NB4 (cell line): Measurements from ENCODE around the gene ACTR8.

Source experiments
- DNase-seq: peaks from one replicate; pipeline ENCODE4 v3.0.0; 2010; ENCODE audit warnings: low read depth
- H3K4me3 ChIP-seq: one replicate; pipeline ENCODE4 v1.5.1; 2011; ENCODE audit warnings: mild to moderate bottlenecking, low read depth, low read length, moderate library complexity
- MYC ChIP-seq: IDR thresholded peaks from 2 replicates; pipeline ENCODE4 v1.6.1; 2011; ENCODE audit warnings: low read depth, low read length
- POLR2A ChIP-seq: IDR thresholded peaks from 2 replicates; pipeline ENCODE4 v1.6.1; 2011; ENCODE audit warnings: mild to moderate bottlenecking; ENCODE audit not compliant: insufficient read length; ENCODE audit errors: extremely low read depth
- TF ChIP-seq, protein P1 (sequence below): IDR thresholded peaks from one replicate; pipeline ENCODE4 v1.5.1; 2012; ENCODE audit warnings: low read depth, low read length
- TF ChIP-seq, protein P2 (sequence below): IDR thresholded peaks from 2 replicates; pipeline ENCODE4 v1.6.1; 2011; ENCODE audit warnings: low read depth, low read length

ACTR8 gene

DNA sequence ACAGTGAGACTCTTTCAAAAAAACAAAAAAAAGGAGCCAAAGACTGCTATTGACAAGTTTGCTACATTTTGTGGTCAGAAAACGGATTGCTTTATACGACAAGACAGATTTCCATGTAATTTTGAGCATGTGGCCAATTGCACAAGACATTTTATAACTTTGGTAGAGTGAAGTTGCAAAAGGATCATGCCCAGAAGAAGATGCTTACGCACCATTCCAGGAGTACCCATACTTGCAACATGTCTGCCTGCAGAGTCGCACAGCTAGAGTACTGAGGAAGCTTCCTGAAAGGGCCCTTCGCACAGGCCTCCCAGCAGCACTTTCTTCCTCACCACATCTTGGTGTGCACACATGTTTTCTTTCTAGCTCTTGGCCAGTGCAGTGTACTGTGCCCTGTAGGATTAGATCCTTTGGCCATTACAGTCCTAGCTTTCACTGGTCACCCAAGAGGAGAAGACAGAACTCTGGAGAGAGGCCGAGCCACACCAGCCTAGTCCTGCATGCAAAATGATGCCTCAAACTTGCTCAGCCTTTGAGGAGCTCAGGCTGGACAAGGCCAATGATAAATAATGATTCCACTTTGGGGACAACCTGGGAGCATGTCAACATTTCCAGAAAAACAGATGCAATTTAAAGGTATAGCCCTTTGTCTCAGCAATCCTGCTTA lies 47.4 kb downstream of the ACTR8 start:
- H3K4me3 ChIP-seq = no peak overlapping the region
- TF ChIP-seq MYC = no peak
- TF ChIP-seq, protein P1, sequence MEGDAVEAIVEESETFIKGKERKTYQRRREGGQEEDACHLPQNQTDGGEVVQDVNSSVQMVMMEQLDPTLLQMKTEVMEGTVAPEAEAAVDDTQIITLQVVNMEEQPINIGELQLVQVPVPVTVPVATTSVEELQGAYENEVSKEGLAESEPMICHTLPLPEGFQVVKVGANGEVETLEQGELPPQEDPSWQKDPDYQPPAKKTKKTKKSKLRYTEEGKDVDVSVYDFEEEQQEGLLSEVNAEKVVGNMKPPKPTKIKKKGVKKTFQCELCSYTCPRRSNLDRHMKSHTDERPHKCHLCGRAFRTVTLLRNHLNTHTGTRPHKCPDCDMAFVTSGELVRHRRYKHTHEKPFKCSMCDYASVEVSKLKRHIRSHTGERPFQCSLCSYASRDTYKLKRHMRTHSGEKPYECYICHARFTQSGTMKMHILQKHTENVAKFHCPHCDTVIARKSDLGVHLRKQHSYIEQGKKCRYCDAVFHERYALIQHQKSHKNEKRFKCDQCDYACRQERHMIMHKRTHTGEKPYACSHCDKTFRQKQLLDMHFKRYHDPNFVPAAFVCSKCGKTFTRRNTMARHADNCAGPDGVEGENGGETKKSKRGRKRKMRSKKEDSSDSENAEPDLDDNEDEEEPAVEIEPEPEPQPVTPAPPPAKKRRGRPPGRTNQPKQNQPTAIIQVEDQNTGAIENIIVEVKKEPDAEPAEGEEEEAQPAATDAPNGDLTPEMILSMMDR = no peak
- TF ChIP-seq POLR2A = no peak
- TF ChIP-seq, protein P2, sequence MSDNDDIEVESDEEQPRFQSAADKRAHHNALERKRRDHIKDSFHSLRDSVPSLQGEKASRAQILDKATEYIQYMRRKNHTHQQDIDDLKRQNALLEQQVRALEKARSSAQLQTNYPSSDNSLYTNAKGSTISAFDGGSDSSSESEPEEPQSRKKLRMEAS = no peak
- peak; percentile 53 for DNase-seq

DNA sequence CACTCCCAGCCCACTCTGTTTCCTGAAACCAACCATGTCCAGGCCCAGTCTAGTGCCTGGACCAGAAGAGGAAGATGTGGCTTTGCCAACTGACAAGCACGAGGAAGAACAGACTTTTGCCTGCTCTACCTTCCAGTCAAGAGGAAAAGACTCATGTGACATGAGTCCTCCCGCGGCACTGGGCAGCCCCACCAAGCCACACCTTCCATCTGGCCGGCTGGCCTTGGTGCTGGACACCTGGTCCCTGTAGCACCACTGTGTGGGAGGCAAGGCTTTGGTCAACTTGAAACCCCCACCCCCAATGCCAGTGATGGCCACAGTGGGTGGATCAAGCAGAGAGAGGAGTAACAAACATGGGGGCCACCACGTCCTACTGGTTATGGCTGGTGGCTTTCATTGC lies 48.3 kb downstream of the ACTR8 start:
- no peak for TF ChIP-seq MYC
- TF ChIP-seq, protein P2 = no peak
- TF ChIP-seq, protein P1 = no peak
- TF ChIP-seq POLR2A = no peak
- DNase-seq = no peak
- no peak overlapping the region for H3K4me3 ChIP-seq

DNA sequence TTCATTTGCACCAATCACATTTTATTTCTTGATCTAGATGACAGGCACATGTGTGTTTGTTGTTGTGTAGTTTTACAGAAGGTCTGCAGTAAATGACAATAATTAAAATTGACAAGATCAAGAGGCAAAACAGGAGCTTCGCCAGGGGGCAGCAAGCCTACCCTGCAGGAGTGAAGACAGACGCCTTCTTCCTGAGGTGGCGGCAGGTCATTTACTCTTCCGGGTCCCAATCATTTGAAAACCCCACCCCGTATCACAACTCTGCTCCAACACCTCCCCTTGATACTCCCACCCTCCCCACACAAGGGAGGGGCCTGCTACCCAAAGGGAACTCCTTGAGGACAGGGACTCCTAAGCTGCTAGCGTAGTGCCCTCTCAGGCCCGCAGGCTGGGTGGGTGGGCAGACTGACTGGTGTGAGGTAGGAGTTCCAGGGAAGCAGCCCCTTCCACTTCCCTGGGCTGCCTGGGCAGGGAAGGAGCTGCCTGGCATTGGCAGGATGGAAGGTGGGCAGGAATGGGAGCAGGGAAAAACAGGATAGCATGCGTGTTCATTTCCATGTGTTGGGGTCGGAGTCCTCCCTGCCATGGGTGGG lies 48.8 kb downstream of the ACTR8 start:
- DNase-seq = no peak
- no peak overlapping the region for H3K4me3 ChIP-seq
- TF ChIP-seq MYC (no peak), POLR2A (no peak)
- TF ChIP-seq, protein P1 = no peak
- TF ChIP-seq, protein P2 = no peak

DNA sequence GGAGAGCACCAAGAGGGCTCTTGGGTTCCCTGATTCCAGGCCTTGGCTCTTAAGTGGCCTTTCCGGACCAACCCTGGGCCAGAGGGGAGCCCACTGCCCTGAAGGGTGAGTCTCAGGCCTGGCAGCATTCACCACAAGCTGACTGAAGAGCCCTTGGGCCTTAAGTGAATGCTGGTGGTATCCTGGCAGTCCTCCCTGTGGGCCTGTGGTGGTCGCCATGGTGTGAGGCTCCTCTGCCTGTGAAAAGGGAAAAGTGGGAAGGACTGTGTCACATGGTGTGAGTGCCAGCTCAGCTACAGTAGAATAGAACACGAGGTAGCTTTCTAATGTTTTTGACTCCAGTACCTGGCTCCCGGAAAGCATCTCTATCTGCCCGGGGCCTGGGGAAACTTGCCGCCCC lies 51.0 kb downstream of the ACTR8 start:
- no peak overlapping the region for H3K4me3 ChIP-seq
- TF ChIP-seq, protein P1 = no peak
- TF ChIP-seq, protein P2 = no peak
- TF ChIP-seq POLR2A = no peak
- TF ChIP-seq MYC = no peak
- no peak for DNase-seq

DNA sequence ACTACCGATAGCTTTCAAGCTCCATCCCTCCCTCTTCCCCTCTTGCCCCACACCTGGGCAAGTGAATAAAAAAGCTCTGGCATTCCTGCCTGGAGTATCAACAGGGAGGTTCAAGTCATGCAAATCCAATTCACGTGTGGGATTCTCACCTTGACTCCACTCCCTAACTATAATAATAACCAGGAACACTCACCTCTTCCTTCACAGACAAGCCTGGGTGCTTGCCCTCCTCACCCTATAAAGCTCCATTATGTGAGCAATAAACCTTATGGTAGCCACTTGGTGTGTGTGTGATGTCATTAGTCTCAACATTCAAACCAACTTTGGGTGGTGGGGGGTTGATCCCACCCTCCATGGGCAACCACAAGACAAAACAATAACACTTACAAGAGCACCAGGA lies 52.3 kb downstream of the ACTR8 start:
- H3K4me3 ChIP-seq = no peak overlapping the region
- TF ChIP-seq POLR2A (no peak), MYC (no peak)
- TF ChIP-seq, protein P1 = no peak
- TF ChIP-seq, protein P2 = no peak
- DNase-seq = no peak
